ENCODE results near the gene GET3.
A peak's percentile ranks its signal among the peaks of the same experiment; 100 is the strongest.
"Not testable (repeated sequence)": the region's sequence is repeated elsewhere in the genome, so short reads cannot be mapped to it uniquely, and the experiment has no call there.

Gene GET3

GRCh38 chr19:12722566-12723380 lies 14.5 kb upstream of the GET3 start:
- no peak for TF ChIP-seq CTCF (conservative IDR thresholded peaks at IDR 0.05; ENCODE audit: low read depth, low read length)
- H3K9ac ChIP-seq, result peak overlapping the region; percentile 92
- no peak overlapping the region for H3K4me3 ChIP-seq (IDR thresholded peaks at IDR 0.05; ENCODE audit: insufficient read depth, low read depth, low read length)
- peaks cover 32% of the 10 kb centered on the region for H3K4me1 ChIP-seq (ENCODE audit: low read depth, poor library complexity, severe bottlenecking)
- peaks cover 59% of the 10 kb centered on the region for H3K79me2 ChIP-seq (ENCODE audit: insufficient read depth, low read depth)
- H3K36me3 ChIP-seq (ENCODE audit: insufficient read depth), result peaks cover 6% of the 10 kb centered on the region; the same call in 1 of the 2 replicates
- H3K27ac ChIP-seq, result peak overlapping the region; percentile 81
- H3K4me2 ChIP-seq, result peak overlapping the region; percentile 89
- no peaks in the 10 kb centered on the region for H4K20me1 ChIP-seq (ENCODE audit: insufficient read depth)
- H2AFZ ChIP-seq (ENCODE audit: low read depth), result peak overlapping the region; percentile 29; the same call in 1 of the 2 replicates
- H3K27me3 ChIP-seq (ENCODE audit: insufficient read depth, low read depth), result no peaks in the 10 kb centered on the region

GRCh38 chr19:12723381-12723640 lies 14.0 kb upstream of the GET3 start:
- Histone ChIP-seq H3K4me2 (peak overlapping the region; percentile 63), H3K36me3 (ENCODE audit: insufficient read depth) (peaks cover 4% of the 10 kb centered on the region; the same call in 1 of the 2 replicates), H4K20me1 (ENCODE audit: insufficient read depth) (no peaks in the 10 kb centered on the region), H2AFZ (ENCODE audit: low read depth) (peak overlapping the region; percentile 29; the same call in 1 of the 2 replicates), H3K79me2 (ENCODE audit: insufficient read depth, low read depth) (peaks cover 53% of the 10 kb centered on the region), H3K4me3 (IDR thresholded peaks at IDR 0.05; ENCODE audit: insufficient read depth, low read depth, low read length) (no peak overlapping the region), H3K9ac (peak overlapping the region; percentile 92), H3K4me1 (ENCODE audit: low read depth, poor library complexity, severe bottlenecking) (peaks cover 27% of the 10 kb centered on the region), H3K27me3 (ENCODE audit: insufficient read depth, low read depth) (no peaks in the 10 kb centered on the region), H3K27ac (peak overlapping the region; percentile 81)
- TF ChIP-seq CTCF (conservative IDR thresholded peaks at IDR 0.05; ENCODE audit: low read depth, low read length), result no peak

- H3K9ac ChIP-seq, result peak within 1 kb of the TSS; percentile 92
- H3K4me1 ChIP-seq (ENCODE audit: low read depth, poor library complexity, severe bottlenecking), result peaks cover 25% of the 10 kb centered on the region
- no peaks in the 10 kb centered on the region for H3K27me3 ChIP-seq (ENCODE audit: insufficient read depth, low read depth)
- H3K4me3 ChIP-seq (IDR thresholded peaks at IDR 0.05; ENCODE audit: insufficient read depth, low read depth, low read length), result no peak within 1 kb of the TSS
- H3K4me2 ChIP-seq, result peak within 1 kb of the TSS; percentile 63
- no peak for TF ChIP-seq CTCF (conservative IDR thresholded peaks at IDR 0.05; ENCODE audit: low read depth, low read length)
- peak within 1 kb of the TSS; percentile 29; the same call in 1 of the 2 replicates for H2AFZ ChIP-seq (ENCODE audit: low read depth)
- no peaks in the 10 kb centered on the region for H4K20me1 ChIP-seq (ENCODE audit: insufficient read depth)
- H3K36me3 ChIP-seq (ENCODE audit: insufficient read depth), result no peaks in the 10 kb centered on the region; the same call in 1 of the 2 replicates
- H3K79me2 ChIP-seq (ENCODE audit: insufficient read depth, low read depth), result peaks cover 48% of the 10 kb centered on the region
- peak within 1 kb of the TSS; percentile 81 for H3K27ac ChIP-seq
These were observed 13.5 kb upstream of the GET3 start, which contains the start of gene TNPO2 for GRCh38 chr19:12723641-12724426. TSS of gene TNPO2 (minus strand) at chr19:12723932. CDS start at chr19:12720977, 2,955 bp downstream.

GRCh38 chr19:12725612-12726011 lies 11.7 kb upstream of the GET3 start:
- not testable (repeated sequence) for H4K20me1 ChIP-seq (ENCODE audit: insufficient read depth)
- Histone ChIP-seq H3K79me2 (ENCODE audit: insufficient read depth, low read depth) (peaks cover 37% of the 10 kb centered on the region), H3K4me1 (ENCODE audit: low read depth, poor library complexity, severe bottlenecking) (peaks cover 12% of the 10 kb centered on the region)

More at GRCh38 chr19:12725612-12726011, 11.7 kb upstream of the GET3 start:
- not testable (repeated sequence) for H3K27ac ChIP-seq; H3K27me3 ChIP-seq (ENCODE audit: insufficient read depth, low read depth); H3K9ac ChIP-seq; H3K4me2 ChIP-seq; H2AFZ ChIP-seq (ENCODE audit: low read depth); H3K36me3 ChIP-seq (ENCODE audit: insufficient read depth); H3K4me3 ChIP-seq (IDR thresholded peaks at IDR 0.05; ENCODE audit: insufficient read depth, low read depth, low read length)
